Measurements from ENCODE around the gene HCRTR2.
"Not testable (repeated sequence)": the region's sequence is repeated elsewhere in the genome, so short reads cannot be mapped to it uniquely, and the experiment has no call there.

HCRTR2 gene

GRCh38 chr6:55220961-55221360 is 46.6 kb downstream of the HCRTR2 start:
- DNase-seq: no peak

GRCh38 chr6:55227862-55228261 is 53.5 kb downstream of the HCRTR2 start:
- DNase-seq: no peak

- DNase-seq: no peak
Observed at GRCh38 chr6:55239099-55239498, 64.8 kb downstream of the HCRTR2 start.

DNA sequence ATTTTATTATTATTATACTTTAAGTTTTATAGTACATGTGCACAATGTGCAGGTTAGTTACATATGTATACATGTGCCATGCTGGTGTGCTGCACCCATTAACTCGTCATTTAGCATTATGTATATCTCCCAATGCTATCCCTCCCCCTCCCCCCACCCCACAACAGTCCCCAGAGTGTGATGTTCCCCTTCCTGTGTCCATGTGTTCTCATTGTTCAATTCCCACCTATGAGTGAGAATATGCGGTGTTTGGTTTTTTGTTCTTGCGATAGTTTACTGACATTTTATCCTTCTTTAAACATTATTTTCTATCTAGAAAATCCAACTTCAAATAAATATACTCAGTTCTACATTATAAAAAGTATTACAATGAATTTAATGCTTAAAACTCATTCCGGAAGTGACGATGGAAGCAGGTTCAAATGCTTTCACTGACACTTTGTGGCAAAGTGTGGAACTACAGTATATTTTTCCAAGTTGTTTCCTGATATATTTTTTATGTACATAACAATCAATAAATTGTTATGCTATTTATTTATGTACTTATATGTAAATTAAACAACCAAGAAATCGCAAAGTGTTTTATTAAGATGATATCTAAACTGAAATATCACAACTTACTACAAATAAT is 66.8 kb downstream of the HCRTR2 start:
- DNase-seq: not testable (repeated sequence)

GRCh38 chr6:55250400-55250799 is 76.1 kb downstream of the HCRTR2 start:
- DNase-seq: no peak

DNA sequence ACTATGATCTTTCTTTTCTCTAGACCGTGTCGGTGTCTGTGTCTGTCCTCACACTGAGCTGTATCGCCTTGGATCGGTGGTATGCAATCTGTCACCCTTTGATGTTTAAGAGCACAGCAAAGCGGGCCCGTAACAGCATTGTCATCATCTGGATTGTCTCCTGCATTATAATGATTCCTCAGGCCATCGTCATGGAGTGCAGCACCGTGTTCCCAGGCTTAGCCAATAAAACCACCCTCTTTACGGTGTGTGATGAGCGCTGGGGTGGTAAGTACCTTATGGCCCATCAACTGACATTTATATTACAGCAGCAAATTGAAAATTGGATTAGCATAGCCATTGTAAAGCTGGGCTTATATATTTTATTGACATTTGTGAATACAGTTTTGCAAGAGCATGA is 80.8 kb downstream of the HCRTR2 start:
- DNase-seq: no peak

- DNase-seq: no peak
Observed at GRCh38 chr6:55260181-55260580, 85.9 kb downstream of the HCRTR2 start.

- DNase-seq: no peak
Observed at GRCh38 chr6:55265409-55266114, 91.2 kb downstream of the HCRTR2 start.

GRCh38 chr6:55266896-55267295 is 92.6 kb downstream of the HCRTR2 start:
- DNase-seq: no peak

GRCh38 chr6:55276745-55277530 is 102.6 kb downstream of the HCRTR2 start:
- DNase-seq: peak; percentile 39

DNA sequence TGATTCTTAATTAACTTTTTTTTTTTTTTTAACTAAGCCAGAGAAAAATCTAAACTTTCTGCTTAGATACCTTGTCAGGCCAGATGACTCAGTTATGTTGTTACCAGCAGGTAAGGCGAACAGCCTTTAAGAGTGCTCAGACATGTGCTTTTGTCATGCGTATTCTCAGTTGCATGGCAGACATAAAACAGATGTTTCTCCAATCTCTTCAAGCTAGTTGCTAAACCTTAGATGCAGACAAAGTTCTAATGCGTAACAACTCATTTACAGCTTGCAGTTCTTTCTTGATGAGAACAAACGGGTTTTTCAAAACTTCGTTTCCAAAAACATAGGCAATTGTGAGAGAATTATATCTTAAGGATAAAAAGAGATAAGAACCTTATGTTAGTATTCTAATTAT is 103.3 kb downstream of the HCRTR2 start:
- no peak for DNase-seq

GRCh38 chr6:55281215-55281614 is 106.9 kb downstream of the HCRTR2 start:
- no peak for DNase-seq

GRCh38 chr6:55282115-55282514 is 107.8 kb downstream of the HCRTR2 start:
- no peak for DNase-seq

DNA sequence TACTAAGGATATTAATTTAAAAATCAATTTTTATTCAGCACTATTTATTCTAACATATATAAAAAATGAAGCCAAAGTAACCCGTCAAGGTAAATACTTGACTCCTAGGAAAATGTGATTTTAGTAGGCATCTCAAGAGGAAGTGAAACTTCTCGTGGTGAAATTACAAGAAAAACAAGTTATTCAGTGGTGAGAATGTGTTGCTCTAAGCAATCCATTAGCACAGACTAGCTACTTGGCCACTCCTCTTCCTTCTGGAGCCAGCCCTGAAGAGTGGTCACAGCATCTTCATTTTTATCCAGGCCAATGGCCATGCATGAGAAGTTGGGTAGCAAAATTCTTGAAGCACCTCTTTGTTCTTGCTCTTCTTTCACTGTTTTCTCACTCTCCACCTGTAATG is 112.5 kb downstream of the HCRTR2 start:
- DNase-seq: no peak

DNA sequence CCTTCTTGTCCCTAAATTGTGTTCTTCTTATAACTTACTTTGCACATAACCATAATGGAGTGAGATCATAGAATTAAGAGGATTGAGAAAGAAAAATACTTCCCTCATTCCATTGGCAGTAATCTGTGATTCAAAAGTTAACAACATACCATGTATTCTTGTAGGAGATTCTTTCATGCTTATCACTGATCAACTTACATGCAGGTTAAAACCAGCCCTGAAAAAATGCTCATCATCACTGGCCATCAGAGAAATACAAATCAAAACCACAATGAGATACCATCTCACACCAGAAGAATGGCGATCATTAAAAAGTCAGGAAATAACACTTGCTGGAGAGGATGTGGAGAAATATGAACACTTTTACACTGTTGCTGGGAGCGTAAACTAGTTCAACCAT is 116.4 kb downstream of the HCRTR2 start:
- DNase-seq: no peak

DNA sequence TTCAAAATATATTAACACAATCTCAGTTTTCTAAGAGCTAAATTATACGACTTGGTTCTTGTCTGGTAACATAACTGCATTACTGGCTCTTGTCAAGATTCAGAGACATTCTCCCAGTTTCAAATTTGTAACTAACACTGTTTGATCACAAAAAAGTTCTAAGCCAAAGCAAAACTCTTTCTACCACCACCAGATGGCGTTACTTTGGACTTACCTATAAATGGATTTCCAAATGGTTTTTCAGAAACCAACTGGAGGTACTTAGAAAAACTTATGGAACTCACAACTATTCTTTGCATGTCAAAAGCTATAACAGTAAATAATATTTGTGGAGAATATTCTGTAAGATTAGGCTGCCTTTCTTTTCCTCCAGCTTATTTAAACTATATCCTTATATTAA is 118.8 kb downstream of the HCRTR2 start:
- no peak for DNase-seq

DNA sequence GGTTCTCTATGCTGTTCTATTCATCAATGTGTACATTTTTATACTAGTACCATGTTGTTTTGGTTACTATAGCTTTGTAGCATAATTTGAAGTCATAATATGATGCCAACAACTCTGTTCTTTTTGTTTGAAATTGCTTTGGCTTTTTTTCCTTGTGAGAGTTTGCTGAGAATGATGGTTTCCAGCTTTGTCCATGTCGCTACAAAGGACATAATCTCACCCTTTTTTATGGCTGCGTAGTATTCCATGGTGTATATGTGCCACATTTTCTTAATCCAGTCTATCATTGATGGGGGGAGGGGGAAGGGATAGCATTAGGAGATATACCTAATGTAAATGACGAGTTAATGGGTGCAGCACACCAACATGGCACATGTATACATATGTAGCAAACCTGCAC is 122.9 kb downstream of the HCRTR2 start:
- DNase-seq: not testable (repeated sequence)

DNA sequence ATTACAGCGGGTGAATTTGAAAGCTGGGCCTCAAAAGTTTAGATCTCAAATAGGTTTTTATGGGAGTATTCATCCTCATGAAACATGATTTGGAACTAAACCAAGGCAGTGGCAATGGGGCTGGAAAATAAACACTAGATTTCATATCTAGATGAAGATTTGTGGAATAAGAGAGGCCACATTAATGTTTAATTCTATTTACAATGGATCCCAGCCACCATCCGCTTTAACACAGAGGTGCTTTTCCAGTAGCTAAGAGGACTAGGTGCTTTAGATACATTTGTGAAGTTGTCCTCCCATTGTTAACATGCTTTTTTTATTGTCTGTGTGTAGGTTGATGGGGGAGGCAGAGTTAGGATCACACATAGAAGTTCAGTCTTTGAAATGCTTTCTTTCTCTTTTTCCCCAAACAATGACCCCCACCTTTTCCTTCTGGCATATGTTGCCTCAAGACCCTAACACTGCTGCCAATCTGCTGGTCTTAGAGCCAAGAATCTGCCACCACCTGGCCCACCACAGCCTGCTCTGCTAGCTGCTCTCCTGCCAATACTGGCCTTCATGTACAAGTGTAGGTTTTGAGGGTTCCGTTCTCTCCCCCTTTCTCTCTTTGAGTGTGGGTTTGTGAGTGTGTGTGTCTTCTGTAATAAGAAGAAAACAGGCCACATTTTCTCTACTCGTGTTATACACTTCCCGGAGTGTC is 125.1 kb downstream of the HCRTR2 start:
- peak; percentile 51 for DNase-seq

GRCh38 chr6:55304747-55305146 is 130.4 kb downstream of the HCRTR2 start:
- no peak for DNase-seq

- DNase-seq: no peak
Observed at GRCh38 chr6:55319961-55320695, 145.8 kb downstream of the HCRTR2 start.

GRCh38 chr6:55320696-55321086 is 146.4 kb downstream of the HCRTR2 start:
- DNase-seq: no peak

- DNase-seq: no peak
Observed at GRCh38 chr6:55327169-55327568, 152.9 kb downstream of the HCRTR2 start, which contains the start of gene GFRAL. GFRAL (plus strand) TSS chr6:55327469; CDS start chr6:55327555, 86 bp downstream.
